HepG2 (cell line): ENCODE data around the gene CHCHD5. TPM values are rescaled to one million over a fixed set of nuclear protein-coding genes. Genes with fewer than 3 reads are reported as not detected.
"Not testable (repeated sequence)": the region's sequence is repeated elsewhere in the genome, so short reads cannot be mapped to it uniquely, and the experiment has no call there.

ENCODE experiments used
- ATAC-seq: fragments of 200-7000 bp; cut with Tn5 transposase; 3 replicates; pipeline ENCODE4 v1.9.1; 2020; ENCODE audit warnings: mild to moderate bottlenecking, moderate library complexity
- BruUV-seq: library from RNA; stranded (reverse); fragments of 400-500 nt; replicated peaks from 2 replicates; lab custom pipeline; 2021; lab: Mats Ljungman, UMichigan
- CTCF ChIA-PET: fragments of 300-600 bp; formaldehyde crosslinking; extraction: SDS; loops from one replicate; lab custom pipeline; 2021; ENCODE audit warnings: low total read pairs, inconsistent platforms, low intra/inter-chr PET ratio; lab: Yijun Ruan, JAX
- POLR2A ChIA-PET: fragments of 350-600 bp; sonication (Branson Sonifier 250); formaldehyde crosslinking; loops from one replicate; lab custom pipeline; 2020; ENCODE audit warnings: antibody characterized with exemption, inconsistent platforms; lab: Yijun Ruan, JAX
- DNase-seq: peaks from one replicate; pipeline ENCODE4 v3.0.0-alpha.2; 2015; ENCODE audit warnings: low spot score
- FAIRE-seq: peaks from 3 replicates; lab custom pipeline; 2011; peaks lifted over from hg19 to GRCh38; lab: Jason Lieb, UNC
- H2AFZ ChIP-seq: one replicate; pipeline ENCODE4 v1.6.1; 2011; ENCODE audit warnings: low read length, inconsistent platforms
- H3K27ac ChIP-seq: fragments of 300-600 bp; 3 replicates; pipeline ENCODE4 v1.8.0; 2011; ENCODE audit warnings: mixed run types, mild to moderate bottlenecking, mixed read lengths, low read length, inconsistent platforms; ENCODE audit not compliant: insufficient read depth; ENCODE audit errors: extremely low read length
- H3K27me3 ChIP-seq, 2 experiments: fragments of 200-600 bp in 1 of 2; 2 replicates in 1 of 2; 3 replicates in 1 of 2; pipeline versions ENCODE4 v1.6.0 to v1.8.0; 2011; ENCODE audit warnings: low read length in 2 of 2, mild to moderate bottlenecking in 2 of 2, moderate library complexity in 2 of 2, inconsistent platforms in 1 of 2; ENCODE audit not compliant: insufficient read depth in 2 of 2, control insufficient read depth in 1 of 2
- H3K36me3 ChIP-seq, 2 experiments: fragments of 200-600 bp in 1 of 2; replicated peaks in 1 of 2; 2 replicates in 1 of 2; 3 replicates in 1 of 2; pipeline versions ENCODE4 v1.5.1 to v1.8.0; 2011; ENCODE audit warnings: low read length in 2 of 2, inconsistent platforms in 1 of 2; ENCODE audit not compliant: insufficient read depth in 2 of 2, control insufficient read depth in 1 of 2
- H3K4me1 ChIP-seq: 2 replicates; pipeline ENCODE4 v1.5.1; 2012; ENCODE audit warnings: low read length, inconsistent platforms; ENCODE audit not compliant: insufficient read depth
- H3K4me2 ChIP-seq: 2 replicates; pipeline ENCODE4 v1.6.0; 2011; ENCODE audit warnings: low read depth, low read length, inconsistent platforms
- H3K4me3 ChIP-seq, 3 experiments: fragments of 200-600 bp in 1 of 3; sonication (generic), shearing (Covaris generic) in 1 of 3; replicated peaks in 1 of 3; 2 replicates each; pipeline ENCODE4 v1.5.1; 2011 to 2016; ENCODE audit warnings: low read length in 3 of 3, inconsistent platforms in 2 of 3, low read depth in 2 of 3, mild to moderate bottlenecking in 2 of 3, control low read depth in 1 of 3, mixed read lengths in 1 of 3; ENCODE audit not compliant: insufficient read depth in 1 of 3
- H3K79me2 ChIP-seq: one replicate; pipeline ENCODE4 v1.6.1; 2011; ENCODE audit warnings: low read length, inconsistent platforms; ENCODE audit not compliant: insufficient read depth
- H3K9ac ChIP-seq: 2 replicates; pipeline ENCODE4 v1.6.0; 2011; ENCODE audit warnings: mild to moderate bottlenecking, low read depth, low read length, inconsistent platforms; ENCODE audit not compliant: insufficient read depth
- H3K9me3 ChIP-seq: 2 replicates; pipeline ENCODE4 v1.5.1; 2012; ENCODE audit warnings: mild to moderate bottlenecking, low read length
- H4K20me1 ChIP-seq: 2 replicates; pipeline ENCODE4 v1.6.0; 2011; ENCODE audit warnings: inconsistent platforms, mild to moderate bottlenecking, low read length, moderate library complexity; ENCODE audit not compliant: insufficient read depth
- JUN ChIP-seq: sonication (generic); formaldehyde crosslinking; IDR thresholded peaks from 2 replicates; pipeline ENCODE4 v1.4.0; 2020; ENCODE audit warnings: mild to moderate bottlenecking, missing genetic modification reagents
- PHF8 ChIP-seq: sonication (generic); formaldehyde crosslinking; IDR thresholded peaks from 2 replicates; pipeline ENCODE4 v1.5.0; 2020; ENCODE audit warnings: missing genetic modification reagents
- ZNF121 ChIP-seq: sonication (generic); formaldehyde crosslinking; IDR thresholded peaks from 2 replicates; pipeline ENCODE4 v1.5.0; 2020; ENCODE audit warnings: mild to moderate bottlenecking, missing genetic modification reagents
- ZNF331 ChIP-seq: sonication (generic); formaldehyde crosslinking; IDR thresholded peaks from 2 replicates; pipeline ENCODE4 v1.4.0; 2020; ENCODE audit warnings: missing genetic modification reagents
- ZNF362 ChIP-seq: sonication (generic); formaldehyde crosslinking; IDR thresholded peaks from 2 replicates; pipeline ENCODE4 v1.4.0; 2020; ENCODE audit warnings: missing genetic modification reagents, mild to moderate bottlenecking, borderline replicate concordance
- WGBS: methylation state at CpG from one replicate; pipeline ENCODE4 v1.1.6; 2017; ENCODE audit warnings: low lambda C conversion rate; 5-methylcytosine and 5-hydroxymethylcytosine counted together
- in situ Hi-C: cut with HindIII; loops from 2 replicates; pipeline ENCODE4 v1.10.0; 2017; ENCODE audit warnings: low pct_unique_long_range_greater_than_20kb; ENCODE audit not compliant: extremely low pct_ligation_motif_present
- intact Hi-C: fragments of 100-400 bp; cut with micrococcal nuclease; formaldehyde crosslinking; loops from one replicate; pipeline ENCODE4 v1.10.0; 2022; ENCODE audit not compliant: unreplicated experiment
- polyA plus RNA-seq, 8 experiments: library from polyadenylated mRNA; depleted of rRNA in 3 of 8; stranded (reverse) in 7 of 8; unstranded in 1 of 8; fragments of >200 nt; fragmentation: Illumina TruSeq in 4 of 8; extraction: Trizol in 4 of 8; gene quantifications; 2 replicates each; pipeline versions ENCODE4 v1.2.1 to v1.2.3, GENCODE V29; 2011 to 2016; ENCODE audit warnings: low read depth in 4 of 8, missing spikeins in 1 of 8, mixed read lengths in 1 of 8; ENCODE audit not compliant: insufficient read depth in 1 of 8
- total RNA-seq, 5 experiments: library from RNA; depleted of rRNA; stranded (reverse); fragments of >200 nt; fragmentation: Illumina TruSeq; extraction: Trizol; gene quantifications; 2 replicates each; pipeline ENCODE4 v1.2.3, GENCODE V29; 2016; ENCODE audit warnings: low read depth in 1 of 5

CHCHD5 gene
- total and polyA plus RNA-seq, 2 of the 13 experiments (the other 11 are each of a cell fraction or from before 2014, with no cell fraction given): 19.0 to 23.9 TPM

GRCh38 chr2:112615798-112616197 lies 31.4 kb downstream of the CHCHD5 start:
- WGBS: 16% methylated on average over 2 of the region's 2 CpGs

GRCh38 chr2:112618383-112618782 lies 34.0 kb downstream of the CHCHD5 start:
- H3K4me3 ChIP-seq: no peak overlapping the region
- intact Hi-C loops: loop anchor here (10.0 kb wide), 1 partner anchor 266 kb away; no protein-coding TSS in a partner anchor
- no peaks in the 10 kb centered on the region for H3K9me3 ChIP-seq
- no peak overlapping the region for H2AFZ ChIP-seq
- no peaks in the 10 kb centered on the region for H3K79me2 ChIP-seq
- POLR2A ChIA-PET: no interaction called here
- WGBS: 39% methylated on average over 6 of the region's 6 CpGs
- FAIRE-seq: no peak
- H3K27ac ChIP-seq: no peak overlapping the region
- peaks cover 2 to 3% of the 10 kb centered on the region in 2 experiments; a peak in 2 of 5 replicates for H3K27me3 ChIP-seq
- in situ Hi-C loops: no loop called here
- H4K20me1 ChIP-seq: no peaks in the 10 kb centered on the region
- H3K9ac ChIP-seq: no peak overlapping the region
- peaks cover 26% of the 10 kb centered on the region for H3K4me1 ChIP-seq
- H3K36me3 ChIP-seq: no peaks in the 10 kb centered on the region
- H3K4me2 ChIP-seq: no peak overlapping the region
- CTCF ChIA-PET: no interaction called here
- ATAC-seq: no peak
- no TSS peak for BruUV-seq
- no peak for DNase-seq
- no peak for TF ChIP-seq PHF8 (CRISPR knock-in tag)
- no peak for TF ChIP-seq JUN

More at GRCh38 chr2:112615798-112616197, 31.4 kb downstream of the CHCHD5 start:
- peaks cover 41% of the 10 kb centered on the region for H3K4me1 ChIP-seq
- CTCF ChIA-PET, H3K9ac ChIP-seq, H3K36me3 ChIP-seq, H3K4me2 ChIP-seq, FAIRE-seq, DNase-seq, in situ Hi-C loops, H3K27ac ChIP-seq, H3K9me3 ChIP-seq, H3K79me2 ChIP-seq, H4K20me1 ChIP-seq, H2AFZ ChIP-seq, H3K27me3 ChIP-seq, BruUV-seq, H3K4me3 ChIP-seq: not testable (repeated sequence)
- ATAC-seq: peak; percentile 47
- POLR2A ChIA-PET: interaction anchor here (0.7 to 1.0 kb wide), 2 partner anchors 29 to 109 kb away, joined by 4 to 6 read pairs; partner anchors contain the start of gene SLC20A1
- peak; percentile 71; the same call in 1 of the 2 replicates for TF ChIP-seq ZNF362 (CRISPR knock-in tag)
- peak; percentile 68 for TF ChIP-seq ZNF331 (CRISPR knock-in tag)
- peak; percentile 83 for TF ChIP-seq ZNF121 (CRISPR knock-in tag)
- intact Hi-C loops: loop anchor here (10.0 kb wide), 1 partner anchor 269 kb away; no protein-coding TSS in a partner anchor
